Measurements from ENCODE around the gene TRAPPC6A.
A peak's percentile ranks its signal among the peaks of the same experiment; 100 is the strongest.

The TRAPPC6A gene

GRCh38 chr19:45161738-45162607 lies 16.1 kb downstream of the TRAPPC6A start:
- DNase-seq, result no peak

GRCh38 chr19:45160870-45161737 lies 16.9 kb downstream of the TRAPPC6A start, which contains the start of gene NKPD1:
TSS of gene NKPD1 (minus strand) at chr19:45160982. CDS start at chr19:45160150, 832 bp downstream.
- DNase-seq, result no peak

DNA sequence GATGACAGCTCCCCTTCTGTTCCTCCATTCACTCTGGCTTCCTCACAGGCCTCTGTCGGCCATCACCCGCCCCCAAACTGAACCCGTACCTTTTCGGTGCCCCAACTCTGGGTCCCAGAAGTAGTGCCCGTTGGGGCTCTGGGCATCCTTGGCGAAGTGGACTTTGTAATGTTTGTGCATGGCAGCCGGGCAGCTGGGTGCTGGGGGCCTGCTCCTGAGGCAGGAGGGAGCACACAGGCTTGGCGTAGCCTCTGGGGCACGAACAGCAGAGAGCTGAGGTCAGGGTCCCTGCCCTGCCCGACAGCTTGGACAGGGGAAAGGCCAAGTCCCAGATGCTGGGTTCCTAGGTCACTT lies 18.1 kb downstream of the TRAPPC6A start:
- no peak for DNase-seq

DNA sequence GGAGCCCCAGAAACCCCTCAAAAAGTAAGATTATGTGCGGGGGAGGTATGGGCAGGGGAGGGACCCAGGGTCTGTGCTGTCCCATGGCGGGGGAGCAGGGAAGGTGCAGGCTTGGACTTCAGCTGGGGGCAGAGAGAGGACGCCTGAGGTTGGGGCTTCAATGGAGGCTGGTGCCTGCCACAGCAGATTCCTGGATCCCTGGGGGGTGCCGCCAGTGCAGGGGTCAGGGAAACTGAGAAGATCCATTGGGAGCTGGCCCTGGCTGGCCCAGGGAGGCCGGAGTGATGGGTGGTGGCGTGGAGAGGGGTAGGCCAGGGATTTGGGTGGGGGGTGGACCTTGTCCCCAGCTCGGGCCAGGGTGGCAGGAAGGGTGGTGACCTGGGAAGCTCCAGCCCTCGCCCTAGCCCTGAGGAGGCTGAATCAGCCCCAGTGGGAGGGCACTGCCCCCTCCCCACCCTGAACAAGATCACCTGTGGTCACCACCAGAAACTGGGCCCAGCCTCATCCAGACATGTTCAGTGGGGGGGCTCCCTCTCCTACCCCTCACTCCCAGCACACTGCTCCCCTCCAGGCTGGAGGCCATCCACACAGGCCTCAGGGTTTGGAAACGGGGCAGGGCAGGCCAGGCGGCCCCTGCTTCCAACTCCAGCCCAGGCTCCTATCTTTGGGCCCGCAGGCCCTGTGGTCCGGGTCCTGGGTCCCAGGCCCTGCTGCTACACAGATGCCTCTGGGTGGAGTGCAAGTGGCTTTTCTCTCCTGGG lies 18.6 kb downstream of the TRAPPC6A start:
- no peak for DNase-seq

DNA sequence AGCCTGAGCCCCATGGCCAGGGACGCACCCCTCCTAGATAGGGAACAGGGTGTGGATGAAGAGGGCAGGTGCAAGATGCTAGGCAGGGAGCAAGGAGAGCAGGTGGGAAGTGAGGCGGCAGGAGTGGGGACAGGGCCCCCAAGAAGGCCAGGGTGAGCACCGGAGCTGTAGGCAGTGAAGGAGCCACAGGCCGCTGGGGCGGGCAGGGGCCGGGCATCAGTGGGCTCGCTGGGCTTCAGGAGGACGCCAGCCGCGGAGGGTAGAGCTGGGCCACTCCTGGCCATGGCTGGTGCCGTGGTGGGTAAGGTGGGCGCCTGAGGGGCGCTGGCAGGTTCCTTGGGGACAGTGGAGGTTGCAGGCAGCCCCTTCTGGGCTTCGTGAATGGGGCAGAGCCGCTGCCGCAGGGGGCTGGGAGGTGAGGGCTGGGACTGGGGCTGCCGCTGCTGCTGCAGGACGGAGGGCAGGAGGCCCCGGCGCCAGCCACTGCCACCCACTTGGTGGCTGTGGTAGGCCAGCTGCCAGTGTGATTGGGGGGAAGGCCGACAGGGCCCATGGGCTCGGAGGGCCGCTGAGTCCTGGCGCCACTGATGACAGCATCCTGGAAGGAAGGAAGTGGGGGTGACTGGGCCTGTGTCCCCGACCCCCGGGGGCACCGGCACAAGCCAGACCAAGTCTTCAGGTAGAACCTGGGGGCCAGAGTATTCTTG lies 19.4 kb downstream of the TRAPPC6A start:
- DNase-seq, result no peak

DNA sequence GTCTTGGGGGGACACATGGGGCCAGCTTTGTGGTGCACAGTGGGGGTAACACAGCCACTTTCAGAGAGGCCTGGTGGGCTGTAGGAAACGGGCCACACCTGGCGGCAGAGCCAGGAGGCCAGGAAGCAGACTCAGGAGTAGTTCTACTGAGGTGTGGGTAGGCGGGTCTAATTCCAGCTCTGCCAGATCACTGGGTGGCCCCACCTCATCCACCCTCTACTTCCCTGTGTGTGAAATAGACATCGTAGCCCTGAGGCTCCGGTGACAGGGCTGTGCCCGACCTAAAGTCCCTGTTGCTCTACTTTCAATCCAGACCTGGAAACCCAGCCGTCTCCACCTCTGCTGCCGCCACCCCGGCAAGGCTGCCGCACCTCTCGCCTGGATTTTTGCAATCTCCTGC lies 21.3 kb downstream of the TRAPPC6A start:
- no peak for DNase-seq

DNA sequence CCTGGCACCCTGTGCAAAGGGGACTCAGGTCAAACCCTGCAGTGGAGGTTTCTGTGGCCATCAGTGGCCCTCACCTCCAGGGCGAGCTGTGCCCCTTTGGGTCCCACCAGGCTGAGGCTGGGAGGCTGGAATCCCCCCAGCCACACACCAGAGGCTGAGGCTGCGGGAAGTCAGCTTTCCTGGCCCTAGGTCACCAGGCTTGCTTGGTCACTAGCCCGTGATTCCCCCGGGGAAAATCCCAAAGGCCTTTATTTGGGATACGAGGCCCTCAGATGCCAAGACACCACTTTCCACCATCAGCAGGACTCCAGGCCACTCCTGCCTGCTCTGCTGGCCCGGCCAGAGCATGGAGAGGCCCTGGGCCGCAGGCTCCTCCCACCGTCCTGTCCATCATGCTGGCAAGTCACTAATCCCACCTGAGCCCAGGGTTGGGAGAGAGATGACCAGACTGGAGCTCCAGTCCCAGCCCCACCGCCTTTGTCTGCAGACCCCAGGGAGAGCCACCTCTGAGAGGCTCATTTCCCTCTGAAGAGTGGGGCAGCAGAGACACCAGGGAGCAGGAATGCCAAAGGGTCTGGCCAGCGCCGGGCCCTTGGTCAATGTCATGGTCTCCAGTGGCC lies 21.9 kb downstream of the TRAPPC6A start:
- DNase-seq, result no peak

DNA sequence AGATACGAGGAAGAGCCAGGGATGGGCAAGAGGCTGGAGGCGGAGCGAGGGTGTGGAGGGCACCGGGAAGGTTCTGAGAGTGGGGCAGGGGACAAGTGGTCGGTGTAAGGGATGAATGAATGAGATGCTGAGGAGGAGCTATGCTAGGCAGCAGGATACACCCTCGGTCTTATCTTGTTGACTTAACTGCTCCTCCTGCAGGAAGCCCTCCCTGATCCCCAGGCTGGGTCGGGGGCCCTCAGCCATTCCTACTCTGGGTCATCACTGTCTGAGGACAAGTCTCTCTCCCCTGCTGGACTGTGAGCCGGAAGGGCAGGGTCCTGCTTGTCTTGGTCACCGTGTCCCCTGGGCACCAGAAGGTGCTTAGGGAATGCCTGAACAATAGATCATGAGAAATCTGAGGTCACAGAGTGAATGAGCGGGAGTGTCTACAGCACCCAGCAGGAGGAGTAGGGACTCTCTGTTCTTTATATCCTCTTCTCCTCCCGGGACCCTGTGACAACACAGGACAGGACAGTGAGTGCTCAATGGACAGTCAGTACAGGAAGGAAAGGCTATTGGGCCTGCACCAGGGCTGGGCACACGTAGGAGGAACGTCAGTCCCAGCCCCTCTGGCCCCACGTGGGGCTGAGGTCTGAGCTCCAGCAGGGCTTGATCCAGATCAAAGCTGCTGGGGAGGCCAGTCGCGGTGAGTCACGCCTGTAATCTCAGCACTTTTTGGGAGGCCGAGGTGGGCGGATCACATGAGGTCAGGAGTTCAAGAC lies 23.8 kb downstream of the TRAPPC6A start:
- DNase-seq, result peak; percentile 27

GRCh38 chr19:45153339-45154063 lies 24.5 kb downstream of the TRAPPC6A start:
- peak; percentile 33 for DNase-seq

GRCh38 chr19:45152504-45153338 lies 25.3 kb downstream of the TRAPPC6A start:
- peak; percentile 58 for DNase-seq

GRCh38 chr19:45151821-45152503 lies 26.1 kb downstream of the TRAPPC6A start:
- no peak for DNase-seq

- no peak for DNase-seq
Observed at GRCh38 chr19:45151320-45151719, 26.7 kb downstream of the TRAPPC6A start.

- DNase-seq, result no peak
Observed at GRCh38 chr19:45150751-45151281, 27.2 kb downstream of the TRAPPC6A start.

GRCh38 chr19:45150180-45150579 lies 27.9 kb downstream of the TRAPPC6A start:
- DNase-seq, result no peak

GRCh38 chr19:45149129-45149528 lies 28.9 kb downstream of the TRAPPC6A start:
- DNase-seq, result no peak

DNA sequence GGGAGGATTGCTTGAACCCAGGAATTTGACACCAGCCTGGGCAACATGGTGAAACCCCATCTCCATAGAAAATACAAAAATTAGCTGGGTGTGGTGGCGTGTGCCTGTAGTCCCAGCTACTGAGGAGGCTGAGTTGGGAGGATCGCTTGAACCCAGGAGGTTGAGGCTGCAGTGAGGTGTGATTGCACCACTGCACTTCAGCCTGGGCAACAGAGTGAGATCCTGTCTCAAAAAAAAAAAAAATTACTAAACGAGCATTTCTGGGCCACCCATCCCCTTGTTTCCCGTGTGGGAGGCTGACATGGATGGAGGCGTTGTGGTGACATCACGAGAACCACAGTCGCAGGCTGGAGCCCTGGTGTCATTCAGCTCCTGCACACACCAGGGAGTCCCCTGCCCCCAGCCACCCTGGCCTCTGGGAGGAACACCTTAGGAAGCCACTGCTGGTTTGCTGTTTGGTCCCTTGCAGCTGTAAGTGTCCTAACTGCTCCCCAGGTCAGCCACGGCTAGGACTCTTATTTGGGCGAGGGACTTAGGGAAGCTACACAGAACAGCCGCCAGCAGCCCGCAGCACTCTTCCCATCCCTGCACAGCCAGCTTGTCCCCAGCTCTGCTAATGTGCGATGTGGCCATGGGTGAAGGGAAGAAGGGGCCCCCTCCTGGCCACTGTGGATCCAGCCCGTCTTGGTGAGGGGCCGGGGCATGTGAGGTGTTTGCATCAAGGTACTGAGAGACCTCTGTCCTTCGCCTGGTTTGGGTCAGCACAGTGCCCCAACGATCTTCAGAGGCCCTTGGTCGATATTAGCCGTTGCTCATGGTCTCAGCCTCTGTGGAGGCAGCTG lies 30.0 kb downstream of the TRAPPC6A start:
- DNase-seq, result no peak

DNA sequence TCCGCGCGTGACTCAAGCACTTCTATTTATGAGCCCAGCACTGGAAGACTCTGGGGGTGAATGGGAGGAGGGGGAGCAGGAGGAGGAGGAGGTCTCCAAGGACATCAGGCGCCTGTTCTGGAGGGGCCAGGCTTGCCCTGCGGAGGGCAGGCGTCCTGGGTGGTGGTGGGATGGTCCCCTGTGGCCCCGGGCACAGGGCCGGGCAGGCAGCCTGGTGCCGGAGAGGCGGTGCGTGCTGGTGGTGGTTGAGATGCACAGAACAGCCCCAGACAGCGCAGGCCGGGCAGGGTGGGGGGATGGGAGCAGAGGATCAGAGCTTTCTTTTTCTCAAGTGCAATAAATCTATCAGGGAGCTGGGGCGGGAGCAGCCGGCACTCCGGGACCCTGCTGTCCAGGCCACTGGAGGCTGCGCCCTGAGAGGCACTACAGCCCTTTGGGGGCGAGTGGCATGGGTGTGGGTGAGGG lies 31.3 kb downstream of the TRAPPC6A start:
- DNase-seq, result no peak
